Gastrocnemius medialis (tissue), 4 donors: Measurements from ENCODE around the gene CARD11.

Experiments
- POLR2A ChIP-seq, 2 donors: fragments of 450-650 bp; IDR thresholded peaks; one replicate each; pipeline ENCODE4 v1.6.1; 2017; ENCODE audit warnings: antibody characterized with exemption in 2 of 2, mild to moderate bottlenecking in 2 of 2, moderate library complexity in 2 of 2
- TF ChIP-seq, protein P1 (sequence below), 5 experiments: fragments of 450-650 bp in 3 of 5; fragments of 200-600 bp in 2 of 5; sonication (generic) in 2 of 5; IDR thresholded peaks in 4 of 5; conservative IDR thresholded peaks in 1 of 5; 1 replicate in 4 of 5; 2 replicates in 1 of 5; pipeline ENCODE4 v1.5.1; 2016 to 2019; ENCODE audit warnings: antibody characterized with exemption in 5 of 5, mild to moderate bottlenecking in 3 of 5, moderate library complexity in 3 of 5

DNA sequence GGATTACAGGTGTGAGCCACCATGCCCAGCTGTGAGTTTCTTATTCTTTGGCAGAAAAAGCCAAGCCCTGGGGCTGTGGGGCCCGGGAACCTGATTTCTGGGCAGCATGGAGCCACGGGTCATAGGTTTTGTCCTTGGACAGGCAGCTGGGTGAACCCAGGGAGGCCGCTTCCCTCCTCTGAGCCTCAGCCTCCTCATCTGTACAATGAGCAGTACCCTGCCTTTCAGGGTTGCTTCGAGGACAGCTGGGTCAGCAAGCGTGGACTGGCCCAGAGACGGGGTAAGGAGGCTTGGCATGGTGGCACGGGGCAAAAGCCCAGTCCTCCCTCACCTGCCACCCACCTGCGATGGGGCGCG, 115.4 kb downstream of the CARD11 start:
- TF ChIP-seq, protein P1, sequence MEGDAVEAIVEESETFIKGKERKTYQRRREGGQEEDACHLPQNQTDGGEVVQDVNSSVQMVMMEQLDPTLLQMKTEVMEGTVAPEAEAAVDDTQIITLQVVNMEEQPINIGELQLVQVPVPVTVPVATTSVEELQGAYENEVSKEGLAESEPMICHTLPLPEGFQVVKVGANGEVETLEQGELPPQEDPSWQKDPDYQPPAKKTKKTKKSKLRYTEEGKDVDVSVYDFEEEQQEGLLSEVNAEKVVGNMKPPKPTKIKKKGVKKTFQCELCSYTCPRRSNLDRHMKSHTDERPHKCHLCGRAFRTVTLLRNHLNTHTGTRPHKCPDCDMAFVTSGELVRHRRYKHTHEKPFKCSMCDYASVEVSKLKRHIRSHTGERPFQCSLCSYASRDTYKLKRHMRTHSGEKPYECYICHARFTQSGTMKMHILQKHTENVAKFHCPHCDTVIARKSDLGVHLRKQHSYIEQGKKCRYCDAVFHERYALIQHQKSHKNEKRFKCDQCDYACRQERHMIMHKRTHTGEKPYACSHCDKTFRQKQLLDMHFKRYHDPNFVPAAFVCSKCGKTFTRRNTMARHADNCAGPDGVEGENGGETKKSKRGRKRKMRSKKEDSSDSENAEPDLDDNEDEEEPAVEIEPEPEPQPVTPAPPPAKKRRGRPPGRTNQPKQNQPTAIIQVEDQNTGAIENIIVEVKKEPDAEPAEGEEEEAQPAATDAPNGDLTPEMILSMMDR (IDR thresholded peaks at IDR 0.05 in 4 of 5, conservative IDR thresholded peaks at IDR 0.05 in 1 of 5), result no peak
- no peak for TF ChIP-seq POLR2A (IDR thresholded peaks at IDR 0.05)
